HG02610 (cell line): Measurements from ENCODE around the gene ANKRD22.
"Not testable (repeated sequence)": the region's sequence is repeated elsewhere in the genome, so short reads cannot be mapped to it uniquely, and the experiment has no call there.

ENCODE experiments used
- ATAC-seq: cut with Tn5 transposase; IDR thresholded peaks from one replicate; pipeline ENCODE4 v1.9.1; 2021; ENCODE audit warnings: mild to moderate bottlenecking, moderate library complexity; ENCODE audit not compliant: unreplicated experiment

ANKRD22 gene

GRCh38 chr10:88838766-88839350, 12.8 kb downstream of the ANKRD22 start:
- ATAC-seq = no peak

GRCh38 chr10:88837632-88838031, 14.0 kb downstream of the ANKRD22 start:
- ATAC-seq = not testable (repeated sequence)

GRCh38 chr10:88835910-88836221, 15.8 kb downstream of the ANKRD22 start:
- no peak for ATAC-seq

GRCh38 chr10:88835096-88835909, 16.3 kb downstream of the ANKRD22 start:
- peak; percentile 69 for ATAC-seq

GRCh38 chr10:88833723-88834122, 17.9 kb downstream of the ANKRD22 start:
- no peak for ATAC-seq

- ATAC-seq = no peak
Measured at GRCh38 chr10:88833156-88833555, 18.5 kb downstream of the ANKRD22 start.

GRCh38 chr10:88832376-88832775, 19.3 kb downstream of the ANKRD22 start:
- no peak for ATAC-seq

- ATAC-seq = no peak
Measured at GRCh38 chr10:88831709-88832108, 19.9 kb downstream of the ANKRD22 start.

GRCh38 chr10:88830643-88831268, 20.9 kb downstream of the ANKRD22 start:
- no peak for ATAC-seq

- no peak for ATAC-seq
Measured at GRCh38 chr10:88828310-88828709, 23.3 kb downstream of the ANKRD22 start.

GRCh38 chr10:88827671-88828070, 24.0 kb downstream of the ANKRD22 start:
- ATAC-seq = no peak

GRCh38 chr10:88826388-88826787, 25.3 kb downstream of the ANKRD22 start:
- ATAC-seq = no peak

GRCh38 chr10:88820748-88821401, 30.8 kb downstream of the ANKRD22 start:
- no peak for ATAC-seq

- no peak for ATAC-seq
Measured at GRCh38 chr10:88819290-88819689, 32.4 kb downstream of the ANKRD22 start.

GRCh38 chr10:88813200-88813599, 38.4 kb downstream of the ANKRD22 start:
- no peak for ATAC-seq

GRCh38 chr10:88810196-88810961, 41.3 kb downstream of the ANKRD22 start:
- peak; percentile 73 for ATAC-seq

GRCh38 chr10:88809621-88810020, 42.0 kb downstream of the ANKRD22 start:
- ATAC-seq = no peak

- no peak for ATAC-seq
Measured at GRCh38 chr10:88805924-88806323, 45.7 kb downstream of the ANKRD22 start.

GRCh38 chr10:88805361-88805760, 46.3 kb downstream of the ANKRD22 start:
- no peak for ATAC-seq

- no peak for ATAC-seq
Measured at GRCh38 chr10:88804083-88804812, 47.4 kb downstream of the ANKRD22 start.
